Measurements from ENCODE around the gene RPS4Y1. TPM values are rescaled to one million over a fixed set of nuclear protein-coding genes. Genes with fewer than 3 reads are reported as not detected.

Gene RPS4Y1
- total and polyA plus RNA-seq, 2 of the 8 experiments (the other 6 are each of a cell fraction or from before 2014, with no cell fraction given), result 259 to 790 TPM

GRCh38 chrY:2824471-2824870 is 16.9 kb upstream of the RPS4Y1 start:
- no peak overlapping the region for H2BK120ac ChIP-seq (replicated peaks; ENCODE audit: low read depth, low read length)
- H3K79me2 ChIP-seq (ENCODE audit: control insufficient read depth in 1 of 2, insufficient read depth in 2 of 2, low read length in 2 of 2), result no peaks in the 10 kb centered on the region
- peaks cover 0 to 3% (median 0%) of the 10 kb centered on the region in 4 experiments; a peak in 1 of 7 replicates for H3K4me1 ChIP-seq (replicated peaks in 1 of 4; ENCODE audit: control insufficient read depth in 3 of 4, insufficient read depth in 4 of 4, low read length in 3 of 4)
- no peak overlapping the region for H2AK5ac ChIP-seq (ENCODE audit: low read depth, low read length)
- H4K8ac ChIP-seq (ENCODE audit: extremely low read depth, insufficient read depth, low read length), result no peak overlapping the region
- H3K9ac ChIP-seq (replicated peaks in 1 of 4; ENCODE audit: extremely low read depth in 1 of 4, low read depth in 3 of 4, low read length in 3 of 4), result no peak overlapping the region
- H2BK15ac ChIP-seq (ENCODE audit: low read length), result no peak overlapping the region
- no peak overlapping the region for H2AFZ ChIP-seq (ENCODE audit: low read length)
- DNase-seq (ENCODE audit: low read depth in 1 of 2, low spot score in 2 of 2), result no peak
- H2BK5ac ChIP-seq (ENCODE audit: low read depth, low read length), result no peak overlapping the region
- no peak for FAIRE-seq
- no peak overlapping the region for H4K5ac ChIP-seq (ENCODE audit: insufficient read length, low read depth, low read length)
- no peaks in the 10 kb centered on the region for H3K27me3 ChIP-seq (replicated peaks in 1 of 4; ENCODE audit: control insufficient read depth in 3 of 4, extremely low read depth in 1 of 4, insufficient read depth in 3 of 4, low read length in 3 of 4)
- no peak overlapping the region for H3K56ac ChIP-seq (replicated peaks; ENCODE audit: insufficient read length, low read depth, low read length)
- no peaks in the 10 kb centered on the region for H3K36me3 ChIP-seq (ENCODE audit: control insufficient read depth in 2 of 4, insufficient read depth in 4 of 4, low read length in 3 of 4)
- ChIA-PET CTCF (ENCODE audit: partially characterized antibody) (no interaction called here), POLR2A (ENCODE audit: partially characterized antibody) (no interaction called here)
- no peaks in the 10 kb centered on the region for H4K20me1 ChIP-seq (replicated peaks in 1 of 2; ENCODE audit: control insufficient read depth in 1 of 2, insufficient read depth in 2 of 2, low read length in 2 of 2)
- H4K91ac ChIP-seq (replicated peaks; ENCODE audit: insufficient read length, low read length), result no peak overlapping the region
- 97% methylated on average over 3 of the region's 3 CpGs; no CpG with 5 or more reads in 1 of the 2 experiments for WGBS, 2 experiments (ENCODE audit: extremely low coverage in 1 of 2, insufficient coverage in 1 of 2, insufficient read length in 1 of 2, insufficient replicate concordance in 2 of 2, low coverage in 1 of 2, low lambda C conversion rate in 2 of 2, missing lambda C conversion rate in 1 of 2)
- H3K79me1 ChIP-seq (ENCODE audit: low read depth, low read length), result no peaks in the 10 kb centered on the region
- no peak overlapping the region for H3K4ac ChIP-seq (replicated peaks; ENCODE audit: insufficient read length, low read depth, low read length)
- no peaks in the 10 kb centered on the region for H3K23me2 ChIP-seq (ENCODE audit: low read depth, low read length)
- no peak overlapping the region for H3K23ac ChIP-seq (ENCODE audit: insufficient read length)
- H3K14ac ChIP-seq (ENCODE audit: insufficient read length), result no peak overlapping the region
- no peak for TF ChIP-seq SP1 (IDR thresholded peaks at IDR 0.05; ENCODE audit: low read depth, low read length)
- TF ChIP-seq SIX5 (IDR thresholded peaks at IDR 0.05; ENCODE audit: low read depth, low read length), result no peak
- no peak for TF ChIP-seq MAFK (IDR thresholded peaks at IDR 0.05; ENCODE audit: low read depth, low read length)
- TF ChIP-seq RBBP5 (IDR thresholded peaks at IDR 0.05; ENCODE audit: borderline replicate concordance, low read depth, low read length), result no peak
- TF ChIP-seq CHD1 (IDR thresholded peaks at IDR 0.05; ENCODE audit: low read depth, low read length), result no peak
- TF ChIP-seq BRCA1 (IDR thresholded peaks at IDR 0.05; ENCODE audit: low read depth, low read length), result no peak
- no peak for TF ChIP-seq TBP (IDR thresholded peaks at IDR 0.05; ENCODE audit: low read depth, low read length)
- no peak for TF ChIP-seq MAX (IDR thresholded peaks at IDR 0.05)
- no peak for TF ChIP-seq JUN (IDR thresholded peaks at IDR 0.05; ENCODE audit: low read depth, low read length)
- no peak for TF ChIP-seq CBX5 (IDR thresholded peaks at IDR 0.05; ENCODE audit: low read depth, low read length)
- TF ChIP-seq ATF3 (IDR thresholded peaks at IDR 0.05; ENCODE audit: insufficient read depth, low read depth, low read length), result no peak
- H3K4me3 ChIP-seq (ENCODE audit: extremely low read depth in 1 of 4, insufficient read depth in 2 of 4, low read depth in 3 of 4, low read length in 4 of 4), result no peak overlapping the region
- no peaks in the 10 kb centered on the region for H3K9me3 ChIP-seq (ENCODE audit: insufficient read depth in 2 of 2, low read depth in 1 of 2, low read length in 1 of 2)
- H3K27ac ChIP-seq (ENCODE audit: low read depth, low read length), result no peak overlapping the region
- H2BK20ac ChIP-seq (ENCODE audit: low read length), result no peak overlapping the region
- no peak overlapping the region for H3K18ac ChIP-seq (ENCODE audit: extremely low read depth, low read length)
- no peak overlapping the region for H2BK12ac ChIP-seq (ENCODE audit: low read depth, low read length)
- H3K4me2 ChIP-seq (ENCODE audit: insufficient read depth in 1 of 2, low read depth in 2 of 2, low read length in 2 of 2), result no peak overlapping the region

All from H1 (cell line).